ENCODE measurements around the gene ICAM4. TPM values are rescaled to one million over a fixed set of nuclear protein-coding genes. Genes with fewer than 3 reads are reported as not detected.

Gene ICAM4
- total and polyA plus RNA-seq, 2 of the 13 experiments (the other 11 are each of a cell fraction or from before 2014, with no cell fraction given), result 2.9 to 4.0 TPM

DNA sequence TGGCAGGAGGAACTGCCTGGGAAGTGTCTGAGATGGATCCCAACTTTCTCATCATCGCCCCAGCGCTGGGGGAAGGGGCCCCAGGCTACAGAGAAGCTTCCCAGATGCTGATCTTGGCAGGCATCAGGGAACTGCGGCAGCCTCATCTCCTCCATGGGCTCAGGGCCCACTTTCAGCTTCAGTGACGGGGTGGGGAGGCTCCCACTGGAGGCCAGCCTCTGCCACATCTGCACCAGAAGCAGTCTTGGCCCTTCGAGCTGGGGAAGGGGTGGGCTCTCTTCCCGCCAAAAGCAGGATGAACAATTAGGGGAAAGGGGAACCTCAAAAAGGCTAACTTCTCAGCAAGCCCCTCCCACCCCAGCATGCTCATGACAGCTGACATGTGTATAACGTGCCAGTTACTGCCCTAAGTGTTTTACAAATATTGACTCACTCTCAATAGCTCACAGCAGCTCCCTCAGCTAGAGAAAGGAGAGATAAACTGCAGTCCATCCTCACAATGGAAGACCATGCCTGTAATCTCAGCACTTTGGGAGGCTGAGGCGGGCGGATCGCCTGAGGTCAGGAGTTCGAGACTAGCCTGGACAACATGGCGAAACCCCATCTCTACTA, 48.5 kb upstream of the ICAM4 start (continued):
- TF ChIP-seq, protein P1, sequence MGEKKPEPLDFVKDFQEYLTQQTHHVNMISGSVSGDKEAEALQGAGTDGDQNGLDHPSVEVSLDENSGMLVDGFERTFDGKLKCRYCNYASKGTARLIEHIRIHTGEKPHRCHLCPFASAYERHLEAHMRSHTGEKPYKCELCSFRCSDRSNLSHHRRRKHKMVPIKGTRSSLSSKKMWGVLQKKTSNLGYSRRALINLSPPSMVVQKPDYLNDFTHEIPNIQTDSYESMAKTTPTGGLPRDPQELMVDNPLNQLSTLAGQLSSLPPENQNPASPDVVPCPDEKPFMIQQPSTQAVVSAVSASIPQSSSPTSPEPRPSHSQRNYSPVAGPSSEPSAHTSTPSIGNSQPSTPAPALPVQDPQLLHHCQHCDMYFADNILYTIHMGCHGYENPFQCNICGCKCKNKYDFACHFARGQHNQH (CRISPR knock-in tag; IDR thresholded peaks at IDR 0.05), result no peak; the same call in 1 of the 2 replicates
- TF ChIP-seq GFI1 (CRISPR knock-in tag; IDR thresholded peaks at IDR 0.05; ENCODE audit: borderline replicate concordance) (peak; percentile 93), FOXA1 (IDR thresholded peaks at IDR 0.05) (no peak), FOXA1 (CRISPR knock-in tag; IDR thresholded peaks at IDR 0.05) (peak; percentile 92), EEA1 (CRISPR knock-in tag; IDR thresholded peaks at IDR 0.05; ENCODE audit: borderline replicate concordance) (no peak), SMAD3 (CRISPR knock-in tag; IDR thresholded peaks at IDR 0.05) (no peak), MTA1 (CRISPR knock-in tag; IDR thresholded peaks at IDR 0.05; ENCODE audit: borderline replicate concordance) (no peak), GTF2F1 (IDR thresholded peaks at IDR 0.05; ENCODE audit: low read length) (no peak), ZNF484 (CRISPR knock-in tag; IDR thresholded peaks at IDR 0.05; ENCODE audit: borderline replicate concordance, low read depth) (no peak), ZNF17 (CRISPR knock-in tag; IDR thresholded peaks at IDR 0.05) (no peak), ATF5 (CRISPR knock-in tag; IDR thresholded peaks at IDR 0.05; ENCODE audit: low read depth) (no peak), POLR2AphosphoS2 (IDR thresholded peaks at IDR 0.05; ENCODE audit: low read depth, low read length) (no peak), SSRP1 (CRISPR knock-in tag; IDR thresholded peaks at IDR 0.05) (no peak), TAF15 (IDR thresholded peaks at IDR 0.05; ENCODE audit: low read depth, low read length, poor library complexity, severe bottlenecking) (no peak), ZNF33B (CRISPR knock-in tag; IDR thresholded peaks at IDR 0.05) (no peak), SPEN (CRISPR knock-in tag; IDR thresholded peaks at IDR 0.05; ENCODE audit: low read depth) (peak; percentile 47; the same call in 1 of the 2 replicates), ZBTB20 (CRISPR knock-in tag; IDR thresholded peaks at IDR 0.05; ENCODE audit: borderline replicate concordance, low read depth) (no peak)
- TF ChIP-seq, protein P2, sequence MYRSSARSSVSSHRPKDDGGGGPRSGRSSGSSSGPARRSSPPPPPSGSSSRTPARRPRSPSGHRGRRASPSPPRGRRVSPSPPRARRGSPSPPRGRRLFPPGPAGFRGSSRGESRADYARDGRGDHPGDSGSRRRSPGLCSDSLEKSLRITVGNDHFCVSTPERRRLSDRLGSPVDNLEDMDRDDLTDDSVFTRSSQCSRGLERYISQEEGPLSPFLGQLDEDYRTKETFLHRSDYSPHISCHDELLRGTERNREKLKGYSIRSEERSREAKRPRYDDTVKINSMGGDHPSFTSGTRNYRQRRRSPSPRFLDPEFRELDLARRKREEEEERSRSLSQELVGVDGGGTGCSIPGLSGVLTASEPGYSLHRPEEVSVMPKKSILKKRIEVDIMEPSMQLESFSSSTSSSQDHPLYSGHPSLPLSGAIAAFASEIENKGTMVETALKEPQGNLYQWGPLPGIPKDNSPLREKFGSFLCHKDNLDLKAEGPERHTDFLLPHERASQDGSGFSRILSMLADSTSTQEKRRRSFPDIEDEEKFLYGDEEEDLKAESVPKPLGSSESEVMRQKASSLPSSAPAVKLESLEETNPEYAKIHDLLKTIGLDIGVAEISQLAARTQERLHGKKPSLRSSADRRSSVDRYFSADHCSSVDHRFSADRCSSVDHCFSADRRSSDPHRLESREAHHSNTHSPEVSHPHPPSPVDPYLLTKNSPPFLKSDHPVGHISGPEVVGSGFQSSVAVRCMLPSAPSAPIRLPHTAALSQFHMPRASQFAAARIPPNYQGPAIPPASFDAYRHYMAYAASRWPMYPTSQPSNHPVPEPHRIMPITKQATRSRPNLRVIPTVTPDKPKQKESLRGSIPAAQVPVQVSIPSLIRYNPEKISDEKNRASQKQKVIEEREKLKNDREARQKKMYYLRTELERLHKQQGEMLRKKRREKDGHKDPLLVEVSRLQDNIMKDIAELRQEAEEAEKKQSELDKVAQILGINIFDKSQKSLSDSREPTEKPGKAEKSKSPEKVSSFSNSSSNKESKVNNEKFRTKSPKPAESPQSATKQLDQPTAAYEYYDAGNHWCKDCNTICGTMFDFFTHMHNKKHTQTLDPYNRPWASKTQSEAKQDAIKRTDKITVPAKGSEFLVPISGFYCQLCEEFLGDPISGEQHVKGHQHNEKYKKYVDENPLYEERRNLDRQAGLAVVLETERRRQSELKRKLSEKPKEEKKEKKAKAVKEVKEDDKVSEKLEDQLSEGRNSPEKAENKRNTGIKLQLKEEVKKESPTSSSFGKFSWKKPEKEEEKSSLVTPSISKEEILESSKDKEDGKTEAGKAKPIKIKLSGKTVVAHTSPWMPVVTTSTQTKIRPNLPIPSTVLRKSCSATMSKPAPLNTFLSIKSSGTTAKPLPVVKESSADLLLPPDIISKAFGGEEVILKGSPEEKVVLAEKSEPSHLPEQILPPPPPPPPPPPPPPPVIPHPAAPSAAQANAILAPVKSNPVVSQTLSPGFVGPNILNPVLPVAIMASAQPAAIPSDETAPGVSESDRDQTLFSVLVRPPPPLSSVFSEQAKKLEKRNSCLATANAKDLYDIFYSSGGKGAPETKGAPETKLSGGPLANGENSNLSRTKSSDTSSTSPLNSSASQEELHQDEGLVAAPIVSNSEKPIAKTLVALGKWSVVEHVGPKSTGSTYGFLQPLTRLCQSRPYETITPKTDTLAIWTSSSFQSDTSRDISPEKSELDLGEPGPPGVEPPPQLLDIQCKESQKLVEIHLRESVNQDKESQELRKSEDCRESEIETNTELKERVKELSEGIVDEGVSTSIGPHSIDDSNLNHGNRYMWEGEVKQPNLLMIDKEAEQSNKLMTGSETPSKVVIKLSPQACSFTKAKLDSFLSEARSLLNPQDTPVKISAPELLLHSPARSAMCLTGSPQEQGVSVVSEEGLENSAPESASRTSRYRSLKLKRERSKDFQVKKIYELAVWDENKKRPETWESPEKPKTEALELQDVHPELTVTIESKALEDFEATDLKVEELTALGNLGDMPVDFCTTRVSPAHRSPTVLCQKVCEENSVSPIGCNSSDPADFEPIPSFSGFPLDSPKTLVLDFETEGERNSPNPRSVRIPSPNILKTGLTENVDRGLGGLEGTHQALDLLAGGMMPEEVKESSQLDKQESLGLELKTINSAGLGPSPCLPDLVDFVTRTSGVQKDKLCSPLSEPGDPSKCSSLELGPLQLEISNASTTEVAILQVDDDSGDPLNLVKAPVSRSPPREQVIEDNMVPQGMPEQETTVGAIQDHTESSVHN (CRISPR knock-in tag; IDR thresholded peaks at IDR 0.05), result no peak
- TF ChIP-seq, protein P3, sequence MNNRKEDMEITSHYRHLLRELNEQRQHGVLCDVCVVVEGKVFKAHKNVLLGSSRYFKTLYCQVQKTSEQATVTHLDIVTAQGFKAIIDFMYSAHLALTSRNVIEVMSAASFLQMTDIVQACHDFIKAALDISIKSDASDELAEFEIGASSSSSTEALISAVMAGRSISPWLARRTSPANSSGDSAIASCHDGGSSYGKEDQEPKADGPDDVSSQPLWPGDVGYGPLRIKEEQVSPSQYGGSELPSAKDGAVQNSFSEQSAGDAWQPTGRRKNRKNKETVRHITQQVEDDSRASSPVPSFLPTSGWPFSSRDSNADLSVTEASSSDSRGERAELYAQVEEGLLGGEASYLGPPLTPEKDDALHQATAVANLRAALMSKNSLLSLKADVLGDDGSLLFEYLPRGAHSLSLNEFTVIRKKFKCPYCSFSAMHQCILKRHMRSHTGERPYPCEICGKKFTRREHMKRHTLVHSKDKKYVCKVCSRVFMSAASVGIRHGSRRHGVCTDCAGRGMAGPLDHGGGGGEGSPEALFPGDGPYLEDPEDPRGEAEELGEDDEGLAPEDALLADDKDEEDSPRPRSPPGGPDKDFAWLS (CRISPR knock-in tag; IDR thresholded peaks at IDR 0.05; ENCODE audit: borderline replicate concordance), result no peak
